ENCODE measurements around the gene COL6A2.
"Not testable (repeated sequence)": the region's sequence is repeated elsewhere in the genome, so short reads cannot be mapped to it uniquely, and the experiment has no call there.

COL6A2 gene

DNA sequence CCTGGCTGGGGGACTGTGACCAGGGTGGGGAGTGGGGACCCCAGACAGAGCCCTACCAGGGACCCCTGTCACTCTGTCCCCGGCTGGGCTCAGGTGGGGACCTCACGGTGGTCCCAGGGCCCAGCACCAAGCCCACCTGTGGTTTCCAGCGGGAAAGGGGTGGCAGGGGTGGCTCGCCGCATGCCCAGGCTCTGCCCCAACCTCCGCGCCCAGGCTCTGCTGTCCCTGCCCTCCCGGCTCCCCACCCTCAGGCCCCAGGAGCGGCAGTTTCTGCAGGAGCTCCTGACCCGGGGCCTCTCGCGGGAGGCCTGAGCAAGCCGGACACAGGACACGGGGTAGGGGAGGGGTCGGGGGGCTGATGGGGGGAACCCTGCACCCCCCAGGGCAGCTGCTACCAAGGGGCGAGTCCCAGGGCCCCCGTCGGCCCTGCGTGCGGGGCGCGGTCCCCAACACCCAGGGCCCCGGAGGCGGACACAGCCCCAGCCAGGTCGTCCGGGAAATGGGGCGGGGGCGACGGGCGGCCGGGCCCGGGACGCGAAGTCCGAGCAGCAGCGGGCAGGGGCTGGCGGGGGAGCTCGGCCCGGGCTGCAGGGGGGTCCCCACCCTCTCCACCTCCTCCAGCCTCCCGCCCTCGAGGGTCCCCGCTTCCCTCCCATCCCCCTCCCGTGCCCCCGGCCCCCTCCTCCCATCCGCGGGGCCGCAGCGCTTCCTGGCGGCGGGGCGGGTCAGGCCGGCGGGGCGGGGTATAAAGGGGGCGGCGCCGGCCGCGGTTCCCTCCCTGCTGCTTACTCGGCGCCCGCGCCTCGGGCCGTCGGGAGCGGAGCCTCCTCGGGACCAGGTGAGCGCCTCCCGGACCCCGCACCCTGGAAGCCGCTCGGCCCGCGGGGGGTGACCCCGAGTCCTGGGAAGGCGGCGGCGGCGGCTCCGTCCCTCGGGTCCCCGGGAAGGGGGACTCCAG, at the start of gene COL6A2:
TSS of gene COL6A2 (plus strand) at position 777 of the 958 bp plus-strand sequence.
- peak in 1 of 2 donors; percentile 20 for DNase-seq (ENCODE audit: low read depth in 2 of 2)

GRCh38 chr21:46048926-46049889, 48.7 kb upstream of the COL6A2 start:
- DNase-seq (ENCODE audit: low read depth in 2 of 2), result no peak

DNA sequence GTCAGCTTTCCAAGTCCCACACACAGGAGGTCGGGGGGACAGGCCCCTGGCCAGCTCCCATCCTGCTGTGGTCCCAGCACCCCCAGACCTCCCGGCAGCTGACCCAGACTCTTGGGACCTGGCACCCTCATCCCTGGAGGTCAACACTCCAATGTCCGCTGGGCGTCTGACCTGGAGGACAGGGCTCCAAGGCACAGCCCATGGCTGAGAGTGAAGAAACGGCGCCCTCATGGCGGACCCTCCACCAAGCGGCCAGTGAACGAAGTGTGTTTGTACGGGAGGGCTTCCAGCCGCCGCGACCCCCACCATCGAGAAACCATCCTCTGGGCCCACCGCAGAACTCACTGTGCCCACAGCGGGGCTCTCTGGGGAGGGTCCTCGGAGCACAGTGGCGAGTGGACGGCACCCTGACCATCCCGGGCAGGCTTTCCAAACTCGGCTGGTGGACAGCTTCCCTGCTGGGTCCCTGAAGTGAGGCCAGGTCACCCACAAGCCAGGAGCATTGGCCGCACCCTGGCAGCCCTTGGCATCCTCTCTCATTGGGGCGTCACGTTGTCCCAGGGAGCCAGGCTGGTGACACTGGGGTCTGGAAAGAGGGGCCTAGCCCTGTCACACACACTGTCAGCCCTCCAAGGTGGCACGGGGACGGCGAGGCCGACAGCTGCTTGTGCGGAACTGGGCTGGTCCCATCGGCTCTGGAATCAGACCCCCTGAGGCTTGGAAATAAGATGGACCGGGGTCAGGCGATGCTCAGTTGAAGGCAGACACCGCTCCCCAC, 47.8 kb upstream of the COL6A2 start:
- DNase-seq (ENCODE audit: low read depth in 2 of 2), result no peak

GRCh38 chr21:46050668-46051378, 47.1 kb upstream of the COL6A2 start:
- no peak for DNase-seq (ENCODE audit: low read depth in 2 of 2)

- no peak for DNase-seq (ENCODE audit: low read depth in 2 of 2)
These were observed 46.5 kb upstream of the COL6A2 start for GRCh38 chr21:46051379-46051770.

GRCh38 chr21:46051821-46052675, 45.9 kb upstream of the COL6A2 start:
- DNase-seq (ENCODE audit: low read depth in 2 of 2), result no peak

DNA sequence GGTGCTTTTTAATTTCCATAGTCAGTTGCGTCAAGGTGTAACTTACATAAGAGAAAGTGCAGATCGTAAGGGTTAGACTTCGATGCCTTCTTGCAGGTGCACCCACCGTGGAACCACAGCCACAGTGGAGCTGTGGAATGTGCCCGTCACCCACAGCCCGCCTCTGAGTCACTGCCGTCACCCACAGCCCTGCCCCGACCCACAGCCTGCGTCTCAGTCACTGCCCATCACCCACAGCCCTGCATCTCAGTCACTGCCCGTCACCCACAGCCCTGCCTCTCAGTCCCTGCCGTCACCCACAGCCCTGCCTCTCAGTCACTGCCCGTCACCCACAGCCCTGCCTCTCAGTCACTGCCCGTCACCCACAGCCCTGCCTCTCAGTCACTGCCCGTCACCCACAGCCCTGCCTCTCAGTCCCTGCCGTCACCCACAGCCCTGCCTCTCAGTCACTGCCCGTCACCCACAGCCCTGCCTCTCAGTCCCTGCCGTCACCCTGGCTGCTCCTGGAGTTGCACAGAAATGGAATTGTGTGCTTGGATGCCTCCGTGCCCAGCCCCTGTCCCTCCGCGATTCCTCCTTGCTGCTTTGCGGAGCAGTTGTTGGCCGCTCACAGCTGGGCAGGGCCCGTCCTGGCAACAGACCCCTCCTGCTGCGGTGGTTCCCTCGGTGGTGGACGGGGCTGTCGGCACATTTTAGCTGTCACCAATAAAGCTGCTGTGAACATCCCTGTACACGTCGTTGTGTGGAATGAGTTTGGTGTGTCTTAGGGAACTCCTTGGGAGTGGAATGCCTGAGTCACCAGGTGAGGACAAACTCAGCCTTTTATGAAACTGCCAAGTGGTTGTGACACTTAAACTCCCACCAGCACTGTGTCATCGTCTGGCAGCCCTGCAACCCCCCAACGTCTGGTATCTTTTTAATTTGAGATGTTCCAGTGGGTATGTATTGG, 44.9 kb upstream of the COL6A2 start:
- DNase-seq (ENCODE audit: low read depth in 2 of 2), result peak; percentile 31 to 54

DNA sequence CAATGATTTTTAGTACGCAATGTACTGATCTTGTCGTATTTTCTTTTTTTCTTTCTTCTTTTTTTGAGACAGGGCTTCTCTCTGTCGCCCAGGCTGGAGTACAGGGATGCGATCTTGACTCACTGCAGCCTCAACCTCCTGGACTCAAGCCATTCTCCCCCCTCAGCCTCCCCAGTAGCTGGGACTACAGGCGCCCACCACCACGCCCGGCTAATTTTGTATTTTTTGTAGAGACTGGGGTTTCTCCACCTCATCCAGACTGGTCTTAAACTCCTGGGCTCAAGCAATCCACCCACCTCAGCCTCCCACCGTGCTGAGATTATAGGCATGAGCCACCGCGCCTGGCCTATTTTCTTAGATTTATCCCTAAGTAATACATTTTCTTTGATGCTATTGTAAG, 43.9 kb upstream of the COL6A2 start:
- no peak for DNase-seq (ENCODE audit: low read depth in 2 of 2)

- no peak for DNase-seq (ENCODE audit: low read depth in 2 of 2)
These were observed 43.4 kb upstream of the COL6A2 start for GRCh38 chr21:46054451-46054881.

DNA sequence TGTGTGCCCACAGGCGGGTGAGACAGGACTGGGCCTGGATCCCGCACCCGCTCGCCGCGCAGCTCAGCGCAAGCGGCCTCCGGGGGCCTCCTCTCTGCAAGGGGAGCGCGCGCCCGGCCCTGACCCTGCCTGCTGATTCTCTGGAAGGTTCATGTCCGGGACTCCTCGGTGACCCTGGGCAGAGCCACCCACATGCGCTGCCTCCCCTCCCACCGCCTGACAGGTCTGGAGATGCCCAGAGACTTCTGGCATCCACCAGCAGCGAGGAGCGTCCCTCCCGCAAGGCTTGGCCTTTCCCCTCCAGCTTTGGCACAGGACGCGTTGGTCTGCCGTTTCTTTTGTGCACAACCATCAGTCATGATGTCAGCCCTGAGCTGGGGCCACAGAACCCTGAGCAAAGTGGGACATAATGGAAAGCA, 42.0 kb upstream of the COL6A2 start:
- no peak for DNase-seq (ENCODE audit: low read depth in 2 of 2)

DNA sequence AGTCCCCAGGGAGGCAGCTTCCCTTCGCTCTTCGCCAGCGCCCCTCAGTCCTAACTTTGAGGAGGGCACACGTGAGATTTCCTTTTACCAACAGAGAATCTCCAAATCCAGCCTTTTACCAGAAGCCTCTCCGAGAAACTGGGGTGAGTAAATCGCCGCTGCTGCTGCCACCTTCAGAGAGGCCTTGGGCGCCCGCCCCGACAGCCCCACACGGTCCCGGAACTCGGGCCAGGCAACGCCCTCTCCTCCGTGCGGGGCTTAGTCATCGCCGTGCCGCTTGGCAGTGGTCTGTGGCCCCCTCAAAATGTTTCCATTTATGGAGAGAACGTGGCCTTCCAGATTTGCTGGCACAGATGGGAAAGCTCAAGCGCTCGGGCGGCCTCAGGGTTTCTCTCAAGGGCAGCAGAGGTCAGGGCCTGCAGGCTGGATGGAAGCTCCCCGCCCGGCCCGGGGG, 41.4 kb upstream of the COL6A2 start:
- DNase-seq (ENCODE audit: low read depth in 2 of 2), result no peak

DNA sequence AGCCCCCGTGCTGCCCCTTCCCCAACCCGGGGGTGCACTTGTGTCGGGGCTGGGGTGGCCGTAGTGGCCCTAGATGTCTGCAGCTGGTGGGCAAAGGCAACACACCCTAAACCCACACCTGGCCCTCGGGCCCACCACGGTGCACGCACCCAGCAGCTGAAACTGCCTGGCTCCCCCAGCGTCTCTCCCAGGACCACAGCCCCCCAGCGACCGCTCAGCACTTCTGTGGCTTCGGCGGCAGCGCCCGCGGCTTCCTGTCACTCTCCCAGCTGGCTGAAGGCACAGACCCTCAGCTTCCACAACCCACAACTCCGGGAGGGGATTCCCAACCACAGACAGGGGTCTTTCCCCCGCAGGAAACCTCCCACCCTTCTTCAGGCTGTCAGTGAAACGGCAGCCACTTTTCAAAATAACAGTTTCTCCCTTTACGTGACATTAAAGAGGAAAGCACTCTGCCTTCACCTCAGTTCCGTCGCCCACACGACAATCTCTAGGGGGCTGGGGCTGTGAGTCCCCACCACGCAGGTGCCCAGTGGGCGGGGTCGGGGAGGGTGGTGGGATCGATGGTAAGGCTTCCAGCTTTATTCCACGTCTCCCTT, 40.7 kb upstream of the COL6A2 start:
- no peak for DNase-seq (ENCODE audit: low read depth in 2 of 2)

DNA sequence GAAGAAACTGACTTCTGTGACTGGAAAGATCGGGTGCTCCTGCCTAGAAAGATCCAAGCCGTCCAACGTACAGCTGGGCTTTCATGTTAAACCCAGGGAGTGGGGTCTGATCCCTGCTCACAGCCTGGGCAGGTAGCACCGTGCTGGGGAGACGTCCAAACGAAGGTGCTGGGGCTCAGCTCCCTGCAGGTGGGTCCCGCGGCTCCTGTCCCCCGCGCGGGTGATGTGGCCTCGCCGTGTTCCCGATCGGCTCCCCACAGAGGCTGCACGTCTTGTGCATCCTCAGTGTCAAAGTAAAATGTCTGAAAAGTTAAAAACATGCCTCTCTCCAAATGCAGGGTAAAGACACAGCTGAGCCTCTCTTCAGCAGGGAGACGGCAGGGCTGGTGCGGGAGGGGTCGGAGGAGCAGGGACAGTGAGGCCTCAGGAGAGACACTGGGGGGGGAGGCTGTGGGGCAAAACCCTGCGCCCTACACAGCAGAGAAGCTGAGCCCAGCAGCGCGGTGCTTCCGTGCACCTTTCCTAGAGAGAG, 40.1 kb upstream of the COL6A2 start:
- no peak for DNase-seq (ENCODE audit: low read depth in 2 of 2)

GRCh38 chr21:46058431-46059145, 39.3 kb upstream of the COL6A2 start:
- DNase-seq (ENCODE audit: low read depth in 2 of 2), result no peak

- DNase-seq (ENCODE audit: low read depth in 2 of 2), result no peak
These were observed 38.7 kb upstream of the COL6A2 start for GRCh38 chr21:46059195-46059594.

DNA sequence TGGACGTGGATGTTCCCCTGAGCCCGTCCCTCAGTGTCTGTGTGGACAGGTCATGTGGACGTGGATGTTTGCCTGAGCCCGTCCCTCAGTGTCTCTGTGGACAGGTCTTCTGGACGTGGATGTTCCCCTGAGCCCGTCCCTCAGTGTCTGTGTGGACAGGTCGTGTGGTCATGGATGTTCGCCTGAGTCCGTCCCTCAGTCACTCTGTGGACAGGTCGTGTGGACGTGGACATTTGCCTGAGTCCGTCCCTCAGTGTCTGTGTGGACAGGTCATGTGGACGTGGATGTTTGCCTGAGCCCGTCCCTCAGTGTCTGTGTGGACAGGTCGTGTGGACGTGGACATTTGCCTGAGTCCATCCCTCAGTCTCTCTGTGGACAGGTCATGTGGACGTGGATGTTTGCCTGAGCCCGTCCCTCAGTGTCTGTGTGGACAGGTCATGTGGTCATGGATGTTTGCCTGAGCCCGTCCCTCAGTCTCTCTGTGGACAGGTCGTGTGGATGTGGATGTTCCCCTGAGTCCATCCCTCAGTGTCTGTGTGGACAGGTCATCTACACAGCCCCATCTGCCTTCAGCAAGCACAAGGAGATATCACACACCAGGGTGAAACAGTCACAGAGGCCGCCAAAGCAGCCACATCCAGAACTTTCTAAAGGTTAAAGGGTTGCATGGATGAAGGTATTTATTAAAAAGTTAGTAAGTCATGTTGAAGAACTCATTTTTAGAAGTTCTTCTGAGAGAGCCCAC, 38.0 kb upstream of the COL6A2 start:
- not testable (repeated sequence) for DNase-seq (ENCODE audit: low read depth in 2 of 2)

All from activated CD8-positive, alpha-beta memory T cell treated with anti-CD3 and anti-CD28 coated beads for 4 hours (primary cell).